Tibial artery (tissue), 4 donors: ENCODE data around the gene ZNF652.

Source experiments
- DNase-seq, 2 donors: peaks; one replicate each; pipeline ENCODE4 v3.0.0-alpha.2; 2019
- H3K27ac ChIP-seq, 2 donors: fragments of 200-600 bp; sonication (generic) in 1 of 2; 1 replicate in 1 of 2; 2 replicates in 1 of 2; pipeline ENCODE4 v1.5.1; 2018 to 2019; ENCODE audit warnings: mild to moderate bottlenecking in 1 of 2
- H3K27me3 ChIP-seq, 2 donors: fragments of 200-600 bp; sonication (generic) in 1 of 2; one replicate each; pipeline versions ENCODE4 v1.5.1 to v1.6.0; 2016 to 2019
- H3K36me3 ChIP-seq, 3 donors: fragments of 200-600 bp; sonication (generic) in 2 of 3; one replicate each; pipeline ENCODE4 v1.5.1; 2016 to 2019; ENCODE audit warnings: mild to moderate bottlenecking in 2 of 3
- H3K4me1 ChIP-seq, 4 donors: fragments of 200-600 bp; sonication (generic) in 2 of 4; 1 replicate in 3 of 4; 2 replicates in 1 of 4; pipeline ENCODE4 v1.5.1; 2016 to 2019
- H3K4me3 ChIP-seq, 2 donors: fragments of 200-600 bp; sonication (generic) in 1 of 2; 1 replicate in 1 of 2; 2 replicates in 1 of 2; pipeline ENCODE4 v1.5.1; 2018 to 2019; ENCODE audit warnings: mild to moderate bottlenecking in 2 of 2
- H3K9me3 ChIP-seq, 3 donors: fragments of 200-600 bp; sonication (generic) in 1 of 3; one replicate each; pipeline ENCODE4 v1.5.1; 2016 to 2019
- intact Hi-C: fragments of 100-400 bp; cut with DNase I; formaldehyde crosslinking; loops from one replicate; pipeline ENCODE4 v1.15.0; 2023; ENCODE audit warnings: low total_unique reads
- TF ChIP-seq, protein P1 (sequence below), 2 experiments: fragments of 200-600 bp in 1 of 2; fragments of 450-650 bp in 1 of 2; IDR thresholded peaks; one replicate each; pipeline ENCODE4 v1.5.1; 2017 to 2019; ENCODE audit warnings: antibody characterized with exemption in 2 of 2, mild to moderate bottlenecking in 1 of 2, moderate library complexity in 1 of 2

Gene ZNF652

DNA sequence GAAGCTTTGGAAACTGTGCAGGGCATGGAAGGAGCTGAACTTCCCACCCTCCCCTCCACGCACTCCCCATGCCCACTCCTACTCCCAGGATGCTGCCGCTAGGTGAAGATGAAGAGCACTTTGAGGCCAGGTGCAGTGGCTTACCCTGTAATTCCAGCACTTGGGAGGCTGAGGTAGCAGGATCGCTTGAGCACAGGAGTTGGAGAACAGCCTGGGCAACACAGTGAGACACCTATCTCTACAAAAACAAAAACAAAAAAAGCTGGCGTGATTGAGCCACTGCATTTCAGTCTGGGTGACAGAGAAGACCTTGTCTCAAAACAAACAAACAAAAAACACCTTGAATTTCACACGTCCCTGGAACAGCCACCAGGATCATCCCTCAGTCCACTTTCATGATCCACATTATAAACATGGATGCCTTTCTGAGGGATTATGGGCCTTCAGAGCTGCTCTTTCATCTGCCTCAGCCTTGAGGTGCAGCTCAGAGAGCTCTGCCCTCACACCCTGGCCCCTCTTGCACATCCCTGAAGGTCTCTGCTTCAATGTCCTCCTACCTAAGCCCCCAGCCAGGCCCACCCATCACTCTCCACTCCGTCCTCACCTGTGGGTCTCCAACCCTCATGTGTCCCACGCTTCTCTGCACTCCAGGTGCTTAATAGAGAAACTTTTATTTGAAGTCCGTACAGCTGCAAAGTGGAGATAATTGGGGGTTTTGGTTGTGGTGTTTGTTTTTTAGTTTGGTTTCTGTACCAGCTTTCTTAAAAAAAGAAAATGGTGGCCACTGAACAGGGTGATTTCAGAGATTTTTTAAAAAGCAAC lies 26.9 kb upstream of the ZNF652 start:
- peaks cover 0 to 21% of the 10 kb centered on the region in 2 donors for H3K27me3 ChIP-seq
- no peak for DNase-seq
- intact Hi-C loops: no loop called here
- no peaks in the 10 kb centered on the region for H3K36me3 ChIP-seq
- no peaks in the 10 kb centered on the region for H3K9me3 ChIP-seq
- H3K4me1 ChIP-seq: peaks cover 0 to 25% (median 0%) of the 10 kb centered on the region in 4 donors
- no peak overlapping the region for H3K27ac ChIP-seq
- no peak overlapping the region for H3K4me3 ChIP-seq
- TF ChIP-seq, protein P1, sequence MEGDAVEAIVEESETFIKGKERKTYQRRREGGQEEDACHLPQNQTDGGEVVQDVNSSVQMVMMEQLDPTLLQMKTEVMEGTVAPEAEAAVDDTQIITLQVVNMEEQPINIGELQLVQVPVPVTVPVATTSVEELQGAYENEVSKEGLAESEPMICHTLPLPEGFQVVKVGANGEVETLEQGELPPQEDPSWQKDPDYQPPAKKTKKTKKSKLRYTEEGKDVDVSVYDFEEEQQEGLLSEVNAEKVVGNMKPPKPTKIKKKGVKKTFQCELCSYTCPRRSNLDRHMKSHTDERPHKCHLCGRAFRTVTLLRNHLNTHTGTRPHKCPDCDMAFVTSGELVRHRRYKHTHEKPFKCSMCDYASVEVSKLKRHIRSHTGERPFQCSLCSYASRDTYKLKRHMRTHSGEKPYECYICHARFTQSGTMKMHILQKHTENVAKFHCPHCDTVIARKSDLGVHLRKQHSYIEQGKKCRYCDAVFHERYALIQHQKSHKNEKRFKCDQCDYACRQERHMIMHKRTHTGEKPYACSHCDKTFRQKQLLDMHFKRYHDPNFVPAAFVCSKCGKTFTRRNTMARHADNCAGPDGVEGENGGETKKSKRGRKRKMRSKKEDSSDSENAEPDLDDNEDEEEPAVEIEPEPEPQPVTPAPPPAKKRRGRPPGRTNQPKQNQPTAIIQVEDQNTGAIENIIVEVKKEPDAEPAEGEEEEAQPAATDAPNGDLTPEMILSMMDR (IDR thresholded peaks at IDR 0.05): no peak

- intact Hi-C loops: no loop called here
- H3K4me3 ChIP-seq: no peak overlapping the region
- H3K27ac ChIP-seq: no peak overlapping the region
- no peaks in the 10 kb centered on the region for H3K36me3 ChIP-seq
- TF ChIP-seq, protein P1 (IDR thresholded peaks at IDR 0.05): no peak
- H3K9me3 ChIP-seq: no peaks in the 10 kb centered on the region
- H3K27me3 ChIP-seq: peaks cover 0 to 25% of the 10 kb centered on the region in 2 donors
- H3K4me1 ChIP-seq: peaks cover 0 to 19% (median 0%) of the 10 kb centered on the region in 4 donors
- DNase-seq: no peak
Observed at GRCh38 chr17:49388290-49388640, 26.2 kb upstream of the ZNF652 start.

GRCh38 chr17:49387498-49388289 lies 25.6 kb upstream of the ZNF652 start:
- peaks cover 0 to 25% of the 10 kb centered on the region in 2 donors for H3K27me3 ChIP-seq
- intact Hi-C loops: no loop called here
- H3K4me1 ChIP-seq: peaks cover 0 to 21% (median 0%) of the 10 kb centered on the region in 4 donors
- no peak for DNase-seq
- no peaks in the 10 kb centered on the region for H3K9me3 ChIP-seq
- no peaks in the 10 kb centered on the region for H3K36me3 ChIP-seq
- H3K4me3 ChIP-seq: no peak overlapping the region
- H3K27ac ChIP-seq: no peak overlapping the region
- TF ChIP-seq, protein P1 (IDR thresholded peaks at IDR 0.05): no peak

- TF ChIP-seq, protein P1 (IDR thresholded peaks at IDR 0.05): no peak
- Histone ChIP-seq H3K36me3 (no peaks in the 10 kb centered on the region), H3K27me3 (peaks cover 0 to 25% of the 10 kb centered on the region in 2 donors), H3K4me1 (peaks cover 0 to 23% (median 0%) of the 10 kb centered on the region in 4 donors), H3K9me3 (no peaks in the 10 kb centered on the region), H3K27ac (no peak overlapping the region), H3K4me3 (no peak overlapping the region)
- intact Hi-C loops: no loop called here
- no peak for DNase-seq
Observed at GRCh38 chr17:49386373-49386772, 24.3 kb upstream of the ZNF652 start.

GRCh38 chr17:49384951-49385350 lies 22.9 kb upstream of the ZNF652 start:
- Histone ChIP-seq H3K9me3 (no peaks in the 10 kb centered on the region), H3K4me3 (no peak overlapping the region), H3K27me3 (peaks cover 0 to 25% of the 10 kb centered on the region in 2 donors), H3K36me3 (no peaks in the 10 kb centered on the region), H3K27ac (no peak overlapping the region), H3K4me1 (peaks cover 0 to 12% (median 0%) of the 10 kb centered on the region in 4 donors)
- DNase-seq: no peak
- intact Hi-C loops: no loop called here
- TF ChIP-seq, protein P1 (IDR thresholded peaks at IDR 0.05): no peak
